OCI-LY1 (cell line): ENCODE measurements around the gene PXDN.

Experiments
- CTCF ChIP-seq: fragments of 200-600 bp; sonication (generic), shearing (Covaris generic); IDR thresholded peaks from 2 replicates; pipeline ENCODE4 v1.5.1; 2017; ENCODE audit warnings: mild to moderate bottlenecking, antibody characterized with exemption, low read length, moderate library complexity, mixed read lengths
- EZH2 ChIP-seq: fragments of 200-600 bp; sonication (generic), shearing (Covaris generic); IDR thresholded peaks from 2 replicates; pipeline ENCODE4 v1.8.0; 2017; ENCODE audit warnings: borderline replicate concordance, mixed run types, mild to moderate bottlenecking, antibody characterized with exemption, low read length, moderate library complexity, mixed read lengths

DNA sequence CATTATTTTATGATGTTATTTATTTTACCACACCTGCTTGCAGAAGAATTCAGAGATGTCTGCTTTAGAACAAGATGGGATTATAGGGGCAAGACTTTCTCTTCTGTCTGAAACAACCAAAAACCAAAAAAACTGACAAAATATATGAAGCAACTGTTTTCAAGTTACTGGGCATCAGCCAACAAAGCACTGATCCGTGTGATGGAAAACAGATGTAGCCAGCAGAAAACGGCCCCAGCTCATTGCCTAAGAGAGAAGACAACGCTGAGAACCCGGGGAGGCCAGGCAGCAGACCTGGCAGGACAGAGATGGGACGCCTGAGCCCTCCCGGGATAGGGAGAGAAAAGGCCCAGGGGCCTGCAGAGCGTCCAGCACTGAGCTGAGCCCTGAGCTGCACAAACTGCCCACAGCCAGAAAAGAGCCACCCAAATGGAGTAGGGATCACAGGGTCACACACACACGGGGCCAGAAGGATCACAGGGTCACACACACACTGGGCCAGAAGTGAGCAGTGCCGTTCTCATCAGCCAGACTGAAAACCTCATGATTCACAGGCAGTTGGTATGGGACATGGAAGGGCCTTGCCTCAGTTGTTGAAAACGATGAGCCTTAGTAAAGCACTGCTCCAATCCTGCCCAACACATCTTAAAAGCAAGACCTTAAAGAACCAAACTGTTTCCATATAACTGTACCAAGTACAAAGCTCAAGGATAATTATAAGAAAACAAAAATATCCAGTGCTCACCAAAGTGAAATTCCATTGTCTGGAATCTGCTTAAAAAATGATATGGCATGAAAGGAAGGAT, 12.1 kb downstream of the PXDN start:
- TF ChIP-seq CTCF = no peak
- no peak for TF ChIP-seq EZH2
